Stimulated activated CD4-positive, alpha-beta T cell treated with anti-CD3 and anti-CD28 coated beads, TNF-alpha, amount 100 ng/mL, for 24 hours (primary cell): ENCODE results near the gene SREK1.
A peak's percentile ranks its signal among the peaks of the same experiment; 100 is the strongest.
"Not testable (repeated sequence)": the region's sequence is repeated elsewhere in the genome, so short reads cannot be mapped to it uniquely, and the experiment has no call there.

Experiments
- DNase-seq, 3 experiments: peaks; one replicate each; pipeline ENCODE4 v3.0.0-alpha.2; 2020; ENCODE audit warnings: low read depth in 3 of 3

SREK1 gene

DNA sequence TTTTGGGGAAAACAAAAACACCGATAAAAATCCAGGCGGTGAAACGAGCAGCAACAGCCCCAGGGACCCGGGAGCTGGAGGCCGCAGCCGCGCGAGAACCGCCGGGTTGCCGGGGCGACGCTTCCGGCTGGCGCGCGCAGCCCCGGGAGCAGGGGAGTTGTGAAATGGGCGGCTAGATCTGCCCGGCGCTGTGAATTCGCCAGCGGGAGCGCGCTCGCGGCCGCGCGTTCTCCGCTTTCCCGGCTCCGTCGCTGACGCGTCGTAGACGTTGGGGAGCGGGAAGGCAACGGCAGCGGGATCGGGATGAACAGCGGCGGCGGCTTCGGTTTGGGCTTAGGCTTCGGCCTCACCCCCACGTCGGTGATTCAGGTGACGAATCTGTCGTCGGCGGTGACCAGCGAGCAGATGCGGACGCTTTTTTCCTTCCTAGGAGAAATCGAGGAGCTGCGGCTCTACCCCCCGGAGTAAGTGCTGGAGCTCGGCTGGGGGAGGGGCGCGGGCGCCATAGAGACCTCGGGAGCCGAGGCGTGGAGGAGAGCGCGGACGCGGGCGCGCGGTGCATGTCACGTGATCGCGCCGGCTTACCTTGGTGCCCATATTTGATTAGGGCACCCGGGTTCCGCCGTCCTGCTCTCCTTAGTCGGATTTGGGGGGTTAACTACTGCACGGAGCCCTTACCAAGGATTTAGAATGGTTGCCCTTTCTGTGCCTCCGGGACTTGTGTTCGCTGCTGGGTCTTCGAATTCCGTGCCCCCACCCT, at the start of gene SREK1:
SREK1 (plus strand) TSS at position 227 of the 760 bp plus-strand sequence; CDS start at position 304, 77 bp downstream.
- DNase-seq = peak; percentile 82 to 90 (median 82)

GRCh38 chr5:66100851-66101250, 43.2 kb upstream of the SREK1 start:
- DNase-seq = no peak

GRCh38 chr5:66113160-66113559, 30.9 kb upstream of the SREK1 start:
- DNase-seq = no peak

DNA sequence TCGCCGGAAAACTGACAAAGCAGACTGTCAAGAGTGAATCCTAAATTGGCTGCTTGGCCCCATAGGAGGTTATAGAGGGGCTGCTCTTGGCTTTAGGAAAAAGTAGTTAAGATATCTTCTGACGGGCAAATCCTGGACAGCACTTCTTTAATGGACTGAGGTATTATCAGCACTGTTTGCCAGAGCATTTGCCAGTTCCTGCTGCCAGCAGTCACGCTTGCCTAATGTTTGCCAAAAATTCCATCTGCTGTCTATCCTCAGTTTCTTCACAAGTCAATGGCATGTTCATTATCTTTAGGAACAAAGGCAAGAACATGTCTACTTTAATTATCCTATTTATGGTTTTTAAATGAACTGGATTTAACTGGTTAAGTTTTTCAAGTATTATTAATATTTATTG, 25.8 kb upstream of the SREK1 start:
- no peak for DNase-seq

DNA sequence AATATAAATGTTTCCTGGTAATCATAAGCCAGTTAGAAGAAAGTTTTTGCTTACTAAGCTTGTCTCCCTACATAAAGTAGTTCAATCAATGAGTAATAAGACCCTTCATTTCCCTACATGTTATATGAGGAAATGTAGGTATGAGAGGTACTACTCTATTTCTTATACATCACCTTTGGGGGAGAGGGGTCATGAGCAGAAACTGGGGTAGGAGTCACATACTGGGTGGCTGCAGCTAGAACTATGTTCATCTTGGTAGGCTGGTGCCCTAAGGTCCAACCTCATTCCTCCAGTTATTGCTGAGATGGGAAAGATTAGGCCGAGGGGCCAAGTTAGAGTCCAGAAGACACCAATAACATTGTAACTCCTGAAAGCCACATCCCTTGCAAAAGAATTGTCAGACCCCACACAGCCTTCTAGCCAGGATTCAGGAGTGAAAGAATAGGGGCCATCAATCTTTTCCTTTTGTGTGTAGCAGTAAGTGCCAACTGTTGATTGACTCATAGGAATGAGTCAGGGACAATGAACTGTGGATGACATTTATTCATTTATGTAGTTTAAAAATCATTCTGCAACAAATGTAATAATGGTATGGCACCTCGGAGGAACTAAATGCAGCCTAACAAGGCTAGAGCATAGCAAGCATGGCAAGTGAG, 21.6 kb upstream of the SREK1 start:
- no peak for DNase-seq

GRCh38 chr5:66129144-66129543, 15.0 kb upstream of the SREK1 start:
- no peak for DNase-seq

- no peak for DNase-seq
Observed at GRCh38 chr5:66130493-66130892, 13.6 kb upstream of the SREK1 start.

DNA sequence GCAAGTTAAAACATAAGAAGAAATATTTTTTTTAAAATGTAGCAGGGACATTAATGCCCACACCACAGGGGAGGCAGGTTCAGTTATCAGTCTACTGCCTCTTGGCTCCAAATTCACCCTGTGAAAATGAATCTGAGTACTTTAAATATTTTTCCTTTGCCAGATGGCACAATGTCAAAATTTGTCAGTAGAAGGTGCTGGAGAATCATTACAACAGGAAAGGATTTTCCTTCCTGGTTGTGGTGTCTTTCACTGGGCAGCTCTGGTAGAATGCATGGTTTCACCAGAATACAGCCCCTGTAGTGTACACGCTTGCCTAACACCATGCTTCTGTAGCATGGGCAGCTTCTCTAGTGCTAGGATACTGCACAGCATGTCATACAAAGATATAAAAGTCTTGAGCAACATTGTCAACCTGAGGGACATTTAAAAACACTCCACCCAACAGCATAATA, 9.7 kb upstream of the SREK1 start:
- no peak for DNase-seq

DNA sequence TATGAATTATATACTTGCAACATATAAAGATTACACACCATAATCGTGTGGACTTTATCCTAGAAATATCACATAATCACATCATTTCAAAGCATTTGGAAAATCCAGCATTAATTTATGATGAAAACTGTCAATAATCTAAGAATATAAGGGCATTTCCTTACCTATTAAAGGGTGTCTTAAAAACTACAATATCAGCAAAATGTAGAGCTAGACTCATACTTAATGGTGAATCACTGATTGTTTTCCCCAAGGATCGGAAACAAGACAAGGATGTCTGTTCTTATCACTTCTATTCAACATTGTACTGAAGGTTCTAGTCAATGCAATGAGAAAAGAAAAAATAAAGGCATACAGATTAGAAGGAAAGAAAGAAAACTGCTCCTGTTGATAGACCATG, 8.0 kb upstream of the SREK1 start:
- DNase-seq = no peak

GRCh38 chr5:66136944-66137343, 7.2 kb upstream of the SREK1 start:
- DNase-seq = not testable (repeated sequence)

DNA sequence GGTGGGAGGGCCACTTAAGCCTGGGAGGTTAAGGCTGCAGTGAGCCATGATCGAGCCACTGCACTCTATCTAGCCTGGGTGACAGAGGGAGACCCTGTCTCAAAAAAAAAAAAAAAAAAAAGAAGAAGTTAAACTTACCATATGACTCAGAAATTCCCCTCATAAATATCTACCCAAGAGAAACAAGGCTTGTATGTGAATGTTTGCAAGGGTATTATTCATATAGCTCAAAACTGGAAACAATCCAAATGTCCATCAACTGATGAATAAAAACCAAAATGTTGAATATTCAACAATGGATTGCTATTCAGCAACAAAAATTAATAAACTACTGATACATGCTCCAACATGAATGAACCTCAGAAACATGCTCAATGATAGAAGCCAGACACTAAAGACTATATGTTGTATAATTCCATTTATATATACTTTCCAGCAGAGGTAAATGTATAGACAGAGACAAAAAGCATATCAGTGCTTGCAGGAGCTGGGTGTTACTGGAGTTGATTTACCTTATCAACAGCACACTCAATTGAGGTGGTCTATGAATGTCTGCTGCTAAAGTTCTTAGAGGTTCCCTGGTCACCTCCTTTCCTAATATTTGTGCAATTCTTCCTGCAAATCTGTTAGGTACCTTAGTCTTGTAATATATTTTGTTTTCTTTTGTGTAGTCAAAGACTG, 5.3 kb upstream of the SREK1 start:
- no peak for DNase-seq

- DNase-seq = no peak
Observed at GRCh38 chr5:66139318-66139712, 4.8 kb upstream of the SREK1 start.

GRCh38 chr5:66142417-66142816, 1.7 kb upstream of the SREK1 start:
- DNase-seq = no peak

- no peak for DNase-seq
Observed at GRCh38 chr5:66143473-66144073, 527 bp upstream of the SREK1 start.

GRCh38 chr5:66144834-66145390, 812 bp downstream of the SREK1 start:
- no peak for DNase-seq

DNA sequence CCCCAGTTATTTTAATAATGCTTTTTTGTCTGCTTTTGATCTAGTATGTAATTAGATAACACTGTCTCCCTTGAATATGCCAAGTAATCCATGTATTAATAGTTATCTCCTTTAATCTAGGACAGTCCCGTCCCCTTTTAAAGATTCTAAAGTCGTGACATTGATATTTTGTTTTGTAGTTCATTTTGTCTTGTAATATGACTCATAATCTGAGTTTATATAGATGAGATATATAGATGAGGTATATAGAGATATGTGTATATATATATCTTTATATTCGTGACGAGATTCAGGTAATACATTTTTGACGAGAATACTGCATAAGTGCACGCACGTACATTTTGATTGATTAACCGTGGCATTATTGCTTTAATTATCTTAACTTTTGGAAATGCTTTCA, 1.6 kb downstream of the SREK1 start:
- no peak for DNase-seq

GRCh38 chr5:66149950-66150349, 5.8 kb downstream of the SREK1 start:
- DNase-seq = no peak

DNA sequence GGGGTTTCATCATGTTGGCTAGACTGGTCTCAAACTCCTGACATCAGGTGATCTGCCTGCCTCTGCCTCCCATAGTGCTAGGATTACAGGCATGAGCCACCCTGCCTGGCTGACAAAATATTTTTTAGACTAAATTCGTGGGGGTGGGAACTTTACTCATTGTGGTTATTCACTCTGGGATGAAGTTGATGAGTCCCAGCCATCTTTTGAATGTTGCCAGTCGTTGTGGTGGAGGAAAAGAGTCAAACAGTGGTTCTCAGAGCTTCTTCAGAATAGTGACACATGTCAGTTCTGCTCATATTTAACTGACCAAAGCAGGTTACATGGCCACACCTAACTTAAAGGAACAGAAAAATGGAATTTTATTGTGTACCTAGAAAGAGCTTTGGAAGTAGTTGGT, 6.9 kb downstream of the SREK1 start:
- DNase-seq = peak in 1 of 3 experiments; percentile 9

DNA sequence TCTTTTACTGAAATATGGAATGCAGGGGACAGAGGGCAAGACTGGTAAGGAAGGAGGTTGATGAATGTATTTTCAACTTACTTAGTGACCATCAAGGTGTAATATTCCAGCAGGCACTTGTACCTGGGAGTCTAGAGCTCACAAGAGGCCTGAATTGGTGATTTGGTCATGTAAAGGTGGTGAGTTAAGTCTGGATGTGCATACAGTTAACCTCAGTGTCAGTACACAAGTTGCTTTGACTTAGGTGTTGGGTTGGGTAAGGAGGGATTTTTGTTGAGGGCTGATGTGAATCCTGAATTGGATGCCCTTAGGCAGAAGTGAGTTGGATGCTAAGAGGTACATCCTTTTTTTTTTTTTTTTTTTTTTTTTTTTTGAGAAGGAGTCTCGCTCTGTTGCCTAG, 7.4 kb downstream of the SREK1 start:
- no peak for DNase-seq

DNA sequence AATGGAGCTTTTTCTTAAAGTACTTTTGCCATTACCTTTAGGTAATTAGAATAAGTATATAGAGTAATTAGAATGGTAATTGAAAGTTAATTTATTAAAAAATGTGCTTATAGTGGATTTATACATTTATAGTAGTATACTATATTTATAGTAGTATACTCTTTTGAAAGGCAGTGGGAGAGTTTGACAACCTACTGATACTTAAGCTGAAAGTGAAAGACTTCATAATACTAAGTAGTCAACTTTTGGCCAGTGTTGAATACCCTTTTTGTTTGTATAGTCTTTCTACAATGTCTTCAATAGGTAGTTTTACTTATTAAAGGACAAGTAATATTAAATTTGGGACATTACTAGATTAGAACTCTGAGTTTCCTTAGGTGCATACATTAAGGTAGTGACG, 12.9 kb downstream of the SREK1 start:
- no peak for DNase-seq

- no peak for DNase-seq
Observed at GRCh38 chr5:66161356-66161755, 17.3 kb downstream of the SREK1 start.
